Natural killer cell (primary cell): ENCODE measurements around the gene ADAM15. TPM values are rescaled to one million over a fixed set of nuclear protein-coding genes. Genes with fewer than 3 reads are reported as not detected.

Experiments
- ATAC-seq, 3 donors: fragments of 150-1000 bp in 2 of 3; fragments of 200-7000 bp in 1 of 3; cut with Tn5 transposase; 1 replicate in 1 of 3; 2 replicates in 2 of 3; pipeline ENCODE4 v1.10.0; 2021; ENCODE audit warnings: mild to moderate bottlenecking in 2 of 3, moderate library complexity in 2 of 3
- DNase-seq, 2 donors: peaks; one replicate each; pipeline versions ENCODE4 v3.0.0 to v3.0.0-alpha.2; 2013 to 2021; ENCODE audit warnings: mixed read lengths in 1 of 2
- H3K27ac ChIP-seq: one replicate; pipeline ENCODE4 v1.5.1; 2013; ENCODE audit warnings: mild to moderate bottlenecking, low read length
- H3K27me3 ChIP-seq: one replicate; pipeline ENCODE4 v1.6.1; 2013; ENCODE audit warnings: low read length; ENCODE audit not compliant: control insufficient read depth, insufficient read depth
- H3K36me3 ChIP-seq: one replicate; pipeline ENCODE4 v1.6.1; 2013; ENCODE audit warnings: low read length; ENCODE audit not compliant: control insufficient read depth, insufficient read depth
- H3K4me1 ChIP-seq: one replicate; pipeline ENCODE4 v1.6.1; 2013; ENCODE audit warnings: low read length; ENCODE audit not compliant: control insufficient read depth, insufficient read depth
- H3K4me3 ChIP-seq: one replicate; pipeline ENCODE4 v1.5.1; 2013; ENCODE audit warnings: low read length
- H3K9me3 ChIP-seq: one replicate; pipeline ENCODE4 v1.6.1; 2013; ENCODE audit warnings: low read length; ENCODE audit not compliant: control insufficient read depth, insufficient read depth
- H3K27ac Mint-ChIP-seq, 2 donors: one replicate each; pipeline ENCODE4 v1.8.0; 2022; ENCODE audit warnings: mild to moderate bottlenecking in 2 of 2, mixed read lengths in 2 of 2, moderate library complexity in 1 of 2
- H3K27me3 Mint-ChIP-seq, 2 donors: one replicate each; pipeline ENCODE4 v1.8.0; 2022; ENCODE audit warnings: low read depth in 2 of 2, mixed read lengths in 2 of 2
- H3K36me3 Mint-ChIP-seq: one replicate; pipeline ENCODE4 v1.8.0; 2022; ENCODE audit warnings: mixed read lengths
- H3K4me1 Mint-ChIP-seq, 2 donors: one replicate each; pipeline ENCODE4 v1.8.0; 2022; ENCODE audit warnings: mixed read lengths in 2 of 2
- H3K4me3 Mint-ChIP-seq: one replicate; pipeline ENCODE4 v1.8.0; 2022; ENCODE audit warnings: mild to moderate bottlenecking, moderate library complexity, mixed read lengths
- H3K9me3 Mint-ChIP-seq, 2 donors: one replicate each; pipeline ENCODE4 v1.8.0; 2022; ENCODE audit warnings: mixed read lengths in 2 of 2
- CTCF ChIP-seq: fragments of 200-600 bp; IDR thresholded peaks from one replicate; pipeline ENCODE4 v1.8.0; 2022; ENCODE audit warnings: antibody characterized with exemption
- WGBS: methylation state at CpG from one replicate; pipeline ENCODE4 v1.1.7; 2013; ENCODE audit warnings: missing lambda C conversion rate; ENCODE audit not compliant: insufficient coverage; 5-methylcytosine and 5-hydroxymethylcytosine counted together
- intact Hi-C: fragments of 100-400 bp; cut with micrococcal nuclease; formaldehyde crosslinking; loops from one replicate; pipeline ENCODE4 v1.14.2; 2022
- total RNA-seq, 4 donors: library from RNA; stranded (reverse); fragments of 120-200 nt in 1 of 4; gene quantifications; one replicate each; pipeline versions ENCODE4 v1.2.3 to v1.2.4, GENCODE V29; 2013 to 2022

ADAM15 gene
- total RNA-seq, 3 donors from 2014 or later (not counting 1 experiment from before 2014, with no cell fraction given), result 54.6 to 83.2 (median 64.7) TPM

GRCh38 chr1:155070158-155070621 is 19.1 kb downstream of the ADAM15 start:
- DNase-seq, result no peak
- intact Hi-C loops, result loop anchor here (2.0 kb wide), 1 partner anchor 15 kb away; no protein-coding TSS in a partner anchor
- peaks cover 5% of the 10 kb centered on the region for H3K36me3 ChIP-seq
- peak overlapping the region in 1 of 2 donors; percentile 33 for H3K27ac Mint-ChIP-seq
- no peak for TF ChIP-seq CTCF
- peaks cover 37% of the 10 kb centered on the region for H3K4me1 ChIP-seq
- peak overlapping the region; percentile 46 for H3K27ac ChIP-seq
- H3K36me3 Mint-ChIP-seq, result no peaks in the 10 kb centered on the region
- H3K4me3 ChIP-seq, result peak overlapping the region; percentile 26
- no peaks in the 10 kb centered on the region for H3K27me3 ChIP-seq
- ATAC-seq, result no peak
- WGBS, result 68% methylated on average over 27 of the region's 28 CpGs
- peak overlapping the region; percentile 72 for H3K4me3 Mint-ChIP-seq
- H3K9me3 ChIP-seq, result no peaks in the 10 kb centered on the region
- no peaks in the 10 kb centered on the region for H3K27me3 Mint-ChIP-seq
- H3K4me1 Mint-ChIP-seq, result peaks cover 6 to 40% of the 10 kb centered on the region in 2 donors
- H3K9me3 Mint-ChIP-seq, result no peaks in the 10 kb centered on the region

- 10% methylated on average over 60 of the region's 61 CpGs for WGBS
- H3K27ac ChIP-seq, result peak overlapping the region; percentile 10
- peak overlapping the region; percentile 72 for H3K4me3 Mint-ChIP-seq
- DNase-seq (peak; percentile 74 to 89), ATAC-seq (peak; percentile 94 to 98 (median 98))
- peak overlapping the region in 1 of 2 donors; percentile 33 for H3K27ac Mint-ChIP-seq
- H3K9me3 ChIP-seq, result no peaks in the 10 kb centered on the region
- peaks cover 5% of the 10 kb centered on the region for H3K36me3 ChIP-seq
- H3K4me1 ChIP-seq, result peaks cover 37% of the 10 kb centered on the region
- intact Hi-C loops, result loop anchor here (2.0 kb wide), 1 partner anchor 14 kb away; no protein-coding TSS in a partner anchor
- peak overlapping the region; percentile 26 for H3K4me3 ChIP-seq
- H3K4me1 Mint-ChIP-seq, result peaks cover 6 to 40% of the 10 kb centered on the region in 2 donors
- peak; percentile 59 for TF ChIP-seq CTCF
- no peaks in the 10 kb centered on the region for H3K36me3 Mint-ChIP-seq
- no peaks in the 10 kb centered on the region for H3K9me3 Mint-ChIP-seq
- H3K27me3 ChIP-seq, result no peaks in the 10 kb centered on the region
- H3K27me3 Mint-ChIP-seq, result no peaks in the 10 kb centered on the region
Measured at GRCh38 chr1:155070721-155071569, 19.8 kb downstream of the ADAM15 start.

GRCh38 chr1:155071701-155072100 is 20.6 kb downstream of the ADAM15 start:
- Mint-ChIP-seq H3K27ac (peak overlapping the region in 1 of 2 donors; percentile 33), H3K36me3 (no peaks in the 10 kb centered on the region), H3K27me3 (no peaks in the 10 kb centered on the region), H3K9me3 (no peaks in the 10 kb centered on the region), H3K4me1 (peaks cover 6 to 36% of the 10 kb centered on the region in 2 donors), H3K4me3 (peak overlapping the region; percentile 72)
- 86% methylated on average over 14 of the region's 14 CpGs for WGBS
- Histone ChIP-seq H3K9me3 (no peaks in the 10 kb centered on the region), H3K4me1 (peaks cover 37% of the 10 kb centered on the region), H3K36me3 (peaks cover 5% of the 10 kb centered on the region), H3K27ac (no peak overlapping the region), H3K4me3 (no peak overlapping the region), H3K27me3 (no peaks in the 10 kb centered on the region)
- ATAC-seq, result no peak
- intact Hi-C loops, result loop anchor here (2.0 kb wide), 1 partner anchor 13 kb away; no protein-coding TSS in a partner anchor
- TF ChIP-seq CTCF, result no peak
- no peak for DNase-seq
